Smooth muscle cell (in vitro differentiated cells): Measurements from ENCODE around the gene GPR18. TPM values are rescaled to one million over a fixed set of nuclear protein-coding genes. Genes with fewer than 3 reads are reported as not detected.

Experiments used
- DNase-seq: peaks from one replicate; lab custom pipeline; 2025; ENCODE audit not compliant: unreplicated experiment; lab: John Stamatoyannopoulos, UW
- H2AFZ ChIP-seq: fragments of 200-600 bp; sonication (generic); 2 replicates; pipeline ENCODE4 v1.6.0; 2016; ENCODE audit warnings: antibody characterized with exemption, low read depth, mild to moderate bottlenecking
- H3F3A ChIP-seq: fragments of 200-600 bp; sonication (generic); 2 replicates; pipeline ENCODE4 v1.6.0; 2017; ENCODE audit warnings: antibody characterized with exemption, low read depth
- H3K27ac ChIP-seq: fragments of 200-600 bp; sonication (generic); 2 replicates; pipeline ENCODE4 v1.5.1; 2016; ENCODE audit warnings: low read depth, mild to moderate bottlenecking
- H3K27me3 ChIP-seq: fragments of 200-600 bp; sonication (generic); 2 replicates; pipeline ENCODE4 v1.6.1; 2016; ENCODE audit warnings: low read depth, mild to moderate bottlenecking
- H3K36me3 ChIP-seq: fragments of 200-600 bp; sonication (generic); 2 replicates; pipeline ENCODE4 v1.5.1; 2016; ENCODE audit warnings: low read depth
- H3K4me1 ChIP-seq: fragments of 200-600 bp; sonication (generic); 2 replicates; pipeline ENCODE4 v1.5.1; 2016; ENCODE audit warnings: low read depth
- H3K4me2 ChIP-seq: fragments of 200-600 bp; sonication (generic); 2 replicates; pipeline ENCODE4 v1.6.0; 2016; ENCODE audit warnings: mild to moderate bottlenecking
- H3K4me3 ChIP-seq: fragments of 200-600 bp; sonication (generic); 2 replicates; pipeline ENCODE4 v1.5.1; 2016; ENCODE audit warnings: mild to moderate bottlenecking
- H3K79me2 ChIP-seq: fragments of 200-600 bp; sonication (generic); 2 replicates; pipeline ENCODE4 v1.6.0; 2016; ENCODE audit warnings: low read depth, mild to moderate bottlenecking
- H3K9ac ChIP-seq: fragments of 200-600 bp; sonication (generic); 2 replicates; pipeline ENCODE4 v1.6.0; 2016; ENCODE audit warnings: low read depth
- H3K9me3 ChIP-seq: fragments of 200-600 bp; sonication (generic); replicated peaks from 2 replicates; pipeline ENCODE4 v1.5.1; 2016; ENCODE audit warnings: low read depth
- H4K20me1 ChIP-seq: fragments of 200-600 bp; sonication (generic); 2 replicates; pipeline ENCODE4 v1.6.0; 2016; ENCODE audit warnings: low read depth
- CTCF ChIP-seq: fragments of 200-600 bp; sonication (generic); IDR thresholded peaks from 2 replicates; pipeline ENCODE4 v1.5.1; 2017; ENCODE audit warnings: borderline replicate concordance, mild to moderate bottlenecking, antibody characterized with exemption; ENCODE audit not compliant: insufficient read depth, poor library complexity, severe bottlenecking
- WGBS: methylation state at CpG from one replicate; pipeline ENCODE4 v1.1.7; 2016; ENCODE audit warnings: low lambda C conversion rate; 5-methylcytosine and 5-hydroxymethylcytosine counted together
- polyA plus RNA-seq: library from polyadenylated mRNA; unstranded; fragments of >200 nt; fragmentation: Nextera tagmentation; extraction: Ambion mirVana; gene quantifications from 2 replicates; pipeline ENCODE4 v1.2.1, GENCODE V29; 2016
- total RNA-seq: library from RNA; depleted of rRNA; stranded (reverse); fragments of >200 nt; gene quantifications from 2 replicates; pipeline ENCODE4 v1.2.3, GENCODE V29; 2014

GPR18 gene
- total and polyA plus RNA-seq, 2 experiments from 2014 or later, result not detected

DNA sequence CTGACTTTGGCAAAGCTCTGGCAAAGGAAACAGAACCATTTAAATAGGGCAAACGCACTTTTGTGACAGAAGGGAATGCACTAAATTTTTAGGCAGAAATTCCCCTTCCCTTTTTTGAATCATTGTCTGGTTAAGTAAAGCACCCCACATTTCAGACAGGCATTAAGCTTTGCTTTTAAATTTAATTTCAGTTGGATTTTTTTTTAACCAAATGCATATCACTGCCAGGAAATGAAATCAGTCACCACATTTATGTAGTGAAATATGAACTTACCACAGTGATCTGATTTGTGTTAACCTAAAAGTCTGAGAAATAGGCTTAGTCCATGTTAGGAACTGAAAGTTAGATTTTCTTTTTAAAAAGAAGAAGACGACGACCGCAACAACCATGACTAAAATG is 38.2 kb upstream of the GPR18 start:
- peaks cover 10% of the 10 kb centered on the region for H3F3A ChIP-seq
- H4K20me1 ChIP-seq, result peaks cover 41% of the 10 kb centered on the region
- no peak overlapping the region for H3K9ac ChIP-seq
- H3K36me3 ChIP-seq, result peaks cover 5% of the 10 kb centered on the region
- H3K79me2 ChIP-seq, result peaks cover 19% of the 10 kb centered on the region
- no peaks in the 10 kb centered on the region for H3K9me3 ChIP-seq
- no peak overlapping the region for H3K27ac ChIP-seq
- no peaks in the 10 kb centered on the region for H3K27me3 ChIP-seq
- 88% methylated on average over 4 of the region's 4 CpGs for WGBS
- no peak overlapping the region for H2AFZ ChIP-seq
- peaks cover 4% of the 10 kb centered on the region for H3K4me1 ChIP-seq
- no peak overlapping the region for H3K4me3 ChIP-seq
- no peak for TF ChIP-seq CTCF
- DNase-seq, result no peak
- no peak overlapping the region for H3K4me2 ChIP-seq

DNA sequence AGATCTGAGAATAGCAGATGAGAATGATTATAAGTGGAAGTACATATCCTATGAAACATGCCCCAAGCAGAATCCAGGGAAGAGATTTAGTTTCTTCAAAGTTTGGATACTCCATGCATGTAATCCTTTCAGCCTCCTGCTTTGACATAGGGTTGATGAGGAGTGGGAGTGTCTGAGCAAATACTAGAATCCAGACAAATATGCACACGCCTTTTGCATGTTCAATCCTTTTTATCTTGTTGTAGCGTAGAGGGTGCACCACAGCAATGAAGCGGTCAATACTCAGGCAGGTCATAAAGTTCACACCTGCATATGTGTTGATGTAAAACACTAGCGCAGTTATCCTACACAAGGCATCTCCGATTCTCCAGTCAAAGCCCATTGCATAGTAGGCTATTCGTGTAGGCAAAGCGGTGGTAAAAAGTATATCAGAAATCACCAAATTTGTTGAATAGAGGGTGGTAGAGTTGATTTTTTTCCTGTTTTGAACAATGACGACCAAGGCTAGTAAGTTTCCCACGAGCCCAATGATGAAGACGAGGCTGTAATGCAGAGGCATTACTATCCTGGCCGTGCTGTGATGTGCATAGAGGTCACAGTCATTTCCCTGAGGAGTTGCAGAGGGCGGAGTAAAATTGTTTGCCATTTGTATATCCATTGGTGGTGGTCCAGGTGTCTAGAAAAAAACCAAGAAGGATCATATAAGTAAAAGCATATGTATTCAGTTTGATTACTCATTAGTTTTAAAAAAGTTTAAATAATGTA is 37.5 kb upstream of the GPR18 start:
- Histone ChIP-seq H3K27ac (no peak overlapping the region), H4K20me1 (peaks cover 36% of the 10 kb centered on the region), H3K9me3 (no peaks in the 10 kb centered on the region), H3K36me3 (peaks cover 5% of the 10 kb centered on the region), H3K79me2 (peaks cover 12% of the 10 kb centered on the region), H2AFZ (no peak overlapping the region), H3K4me1 (peaks cover 4% of the 10 kb centered on the region), H3K27me3 (no peaks in the 10 kb centered on the region), H3K9ac (no peak overlapping the region), H3K4me3 (no peak overlapping the region), H3K4me2 (no peak overlapping the region), H3F3A (peaks cover 10% of the 10 kb centered on the region)
- WGBS, result 93% methylated on average over 12 of the region's 12 CpGs
- DNase-seq, result no peak
- TF ChIP-seq CTCF, result no peak

DNA sequence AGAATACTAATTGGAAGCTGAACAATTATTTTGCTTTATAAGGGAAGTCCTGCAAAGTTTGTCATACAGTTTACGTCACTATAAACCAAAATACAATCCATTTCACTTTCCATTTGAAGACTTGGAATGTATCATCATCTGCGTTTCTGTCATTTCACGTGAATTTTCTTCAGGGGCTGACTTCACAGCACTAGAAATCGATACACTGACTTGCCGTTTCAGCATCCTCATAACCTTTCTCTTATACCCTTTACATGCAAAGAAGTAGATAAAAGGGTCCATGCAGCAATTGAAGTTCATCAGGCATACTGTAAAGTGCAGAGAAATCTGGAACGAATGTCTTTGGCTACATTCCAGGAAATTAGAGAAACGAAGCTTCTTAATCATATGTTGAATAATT is 36.8 kb upstream of the GPR18 start:
- TF ChIP-seq CTCF, result no peak
- peaks cover 5% of the 10 kb centered on the region for H3K36me3 ChIP-seq
- peaks cover 12% of the 10 kb centered on the region for H3K79me2 ChIP-seq
- H3K27me3 ChIP-seq, result no peaks in the 10 kb centered on the region
- H3K4me3 ChIP-seq, result no peak overlapping the region
- no peak overlapping the region for H3K9ac ChIP-seq
- peaks cover 30% of the 10 kb centered on the region for H4K20me1 ChIP-seq
- H2AFZ ChIP-seq, result no peak overlapping the region
- no peak overlapping the region for H3K4me2 ChIP-seq
- WGBS, result 93% methylated on average over 7 of the region's 7 CpGs
- H3K27ac ChIP-seq, result no peak overlapping the region
- peaks cover 10% of the 10 kb centered on the region for H3F3A ChIP-seq
- no peaks in the 10 kb centered on the region for H3K9me3 ChIP-seq
- peaks cover 4% of the 10 kb centered on the region for H3K4me1 ChIP-seq
- DNase-seq, result no peak

- H3K9ac ChIP-seq, result no peak overlapping the region
- TF ChIP-seq CTCF, result no peak
- H3K36me3 ChIP-seq, result peaks cover 5% of the 10 kb centered on the region
- DNase-seq, result no peak
- H3F3A ChIP-seq, result peaks cover 10% of the 10 kb centered on the region
- no peak overlapping the region for H3K27ac ChIP-seq
- H3K79me2 ChIP-seq, result peaks cover 11% of the 10 kb centered on the region
- H2AFZ ChIP-seq, result no peak overlapping the region
- H3K4me2 ChIP-seq, result no peak overlapping the region
- no peak overlapping the region for H3K4me3 ChIP-seq
- H4K20me1 ChIP-seq, result peaks cover 23% of the 10 kb centered on the region
- peaks cover 4% of the 10 kb centered on the region for H3K4me1 ChIP-seq
- H3K27me3 ChIP-seq, result no peaks in the 10 kb centered on the region
- no peaks in the 10 kb centered on the region for H3K9me3 ChIP-seq
Observed at GRCh38 chr13:99294198-99294597, 36.0 kb upstream of the GPR18 start.
